B cell (primary cell): ENCODE data around the gene RDH11. TPM values are rescaled to one million over a fixed set of nuclear protein-coding genes. Genes with fewer than 3 reads are reported as not detected.
"Not testable (repeated sequence)": the region's sequence is repeated elsewhere in the genome, so short reads cannot be mapped to it uniquely, and the experiment has no call there.

ENCODE experiments used
- ATAC-seq: fragments of 200-7000 bp; cut with Tn5 transposase; one replicate; pipeline ENCODE4 v1.10.0; 2021; ENCODE audit warnings: low read depth, mild to moderate bottlenecking, moderate number of reproducible peaks, moderate library complexity
- CTCF ChIA-PET: fragments of 350-600 bp; sonication (Branson Sonifier 250); formaldehyde crosslinking; loops from one replicate; lab custom pipeline; 2021; ENCODE audit warnings: antibody characterized with exemption, inconsistent platforms; lab: Charles Lee
- POLR2A ChIA-PET: fragments of 350-600 bp; sonication (Branson Sonifier 250); formaldehyde crosslinking; loops from one replicate; lab custom pipeline; 2021; ENCODE audit warnings: antibody characterized with exemption; lab: Charles Lee
- DNase-seq: peaks from one replicate; pipeline ENCODE4 v3.0.0; 2013
- H2AFZ ChIP-seq: 2 replicates; pipeline ENCODE4 v1.6.1; 2012; ENCODE audit warnings: mild to moderate bottlenecking, low read depth, low read length; ENCODE audit not compliant: insufficient read depth, poor library complexity, severe bottlenecking
- H3K27ac ChIP-seq, 2 donors: 1 replicate in 1 of 2; 2 replicates in 1 of 2; pipeline ENCODE4 v1.5.1; 2012 to 2013; ENCODE audit warnings: low read length in 2 of 2, mild to moderate bottlenecking in 2 of 2, moderate library complexity in 1 of 2
- H3K27me3 ChIP-seq, 4 experiments: fragments of 200-600 bp in 1 of 4; sonication (generic) in 1 of 4; replicated peaks in 1 of 4; 1 replicate in 2 of 4; 2 replicates in 2 of 4; pipeline versions ENCODE4 v1.6.1 to v1.7.0; 2013 to 2016; ENCODE audit warnings: low read length in 3 of 4, mild to moderate bottlenecking in 2 of 4, mixed read lengths in 1 of 4, moderate library complexity in 1 of 4; ENCODE audit not compliant: insufficient read depth in 4 of 4, control insufficient read depth in 3 of 4; ENCODE audit errors: control extremely low read depth in 1 of 4
- H3K36me3 ChIP-seq, 2 experiments: replicated peaks in 1 of 2; 1 replicate in 1 of 2; 2 replicates in 1 of 2; pipeline versions ENCODE4 v1.6.1 to v1.7.1; 2013; ENCODE audit warnings: low read length in 1 of 2; ENCODE audit not compliant: insufficient read depth in 2 of 2, control insufficient read depth in 1 of 2; ENCODE audit errors: control extremely low read depth in 1 of 2, extremely low read depth in 1 of 2
- H3K4me1 ChIP-seq, 2 donors: fragments of 200-600 bp in 1 of 2; sonication (generic) in 1 of 2; 1 replicate in 1 of 2; 2 replicates in 1 of 2; pipeline versions ENCODE4 v1.5.1 to v1.6.1; 2013 to 2017; ENCODE audit warnings: low read length in 2 of 2; ENCODE audit not compliant: control insufficient read depth in 2 of 2, insufficient read depth in 2 of 2
- H3K4me2 ChIP-seq: replicated peaks from 2 replicates; pipeline ENCODE3; 2012; ENCODE audit warnings: mild to moderate bottlenecking, low read depth, low read length; ENCODE audit not compliant: poor library complexity, severe bottlenecking
- H3K4me3 ChIP-seq, 5 experiments: fragments of 200-600 bp in 1 of 5; sonication (generic) in 1 of 5; 1 replicate in 3 of 5; 2 replicates in 2 of 5; pipeline versions ENCODE4 v1.5.1 to v1.7.0; 2011 to 2016; ENCODE audit warnings: low read length in 4 of 5, mild to moderate bottlenecking in 4 of 5, low read depth in 2 of 5, control low read depth in 1 of 5, moderate library complexity in 1 of 5; ENCODE audit not compliant: insufficient read depth in 1 of 5; ENCODE audit errors: control extremely low read depth in 1 of 5, extremely low read depth in 1 of 5
- H3K79me2 ChIP-seq: fragments of 200-600 bp; sonication (generic); one replicate; pipeline ENCODE4 v1.6.0; 2016; ENCODE audit warnings: low read length; ENCODE audit not compliant: control insufficient read depth, insufficient read depth
- H3K9ac ChIP-seq: fragments of 200-600 bp; sonication (generic); 2 replicates; pipeline ENCODE4 v1.6.1; 2017; ENCODE audit warnings: mild to moderate bottlenecking, low read length, moderate library complexity
- H3K9me3 ChIP-seq, 3 donors: one replicate each; pipeline versions ENCODE4 v1.6.1 to v1.7.1; 2013; ENCODE audit warnings: low read length in 2 of 3; ENCODE audit not compliant: control insufficient read depth in 2 of 3, insufficient read depth in 1 of 3; ENCODE audit errors: control extremely low read depth in 1 of 3
- H4K20me1 ChIP-seq: 2 replicates; pipeline ENCODE4 v1.6.0; 2012; ENCODE audit warnings: mild to moderate bottlenecking, low read length; ENCODE audit not compliant: insufficient read depth, control insufficient read depth, poor library complexity, severe bottlenecking
- H3K27ac Mint-ChIP-seq: one replicate; pipeline ENCODE4 v1.8.0; 2021; ENCODE audit warnings: mixed read lengths
- H3K27me3 Mint-ChIP-seq: one replicate; pipeline ENCODE4 v1.8.0; 2021; ENCODE audit warnings: mixed read lengths
- H3K4me1 Mint-ChIP-seq: one replicate; pipeline ENCODE4 v1.8.0; 2021; ENCODE audit warnings: mixed read lengths
- H3K4me3 Mint-ChIP-seq: one replicate; pipeline ENCODE4 v1.8.0; 2021; ENCODE audit warnings: mixed read lengths
- H3K9me3 Mint-ChIP-seq: one replicate; pipeline ENCODE4 v1.8.0; 2022; ENCODE audit warnings: mixed read lengths; ENCODE audit not compliant: insufficient read depth
- CTCF ChIP-seq: fragments of 200-600 bp; IDR thresholded peaks from one replicate; pipeline ENCODE4 v1.8.0; 2022; ENCODE audit warnings: antibody characterized with exemption, mild to moderate bottlenecking
- EZH2 ChIP-seq: IDR thresholded peaks from 2 replicates; pipeline ENCODE4 v1.6.1; 2012; ENCODE audit warnings: borderline replicate concordance, low read depth, mild to moderate bottlenecking, moderate library complexity, low read length; ENCODE audit not compliant: insufficient read depth, poor library complexity, severe bottlenecking
- WGBS: methylation state at CpG from one replicate; pipeline ENCODE4 v1.1.5; 2013; ENCODE audit warnings: missing lambda C conversion rate; ENCODE audit not compliant: insufficient coverage; 5-methylcytosine and 5-hydroxymethylcytosine counted together
- intact Hi-C: fragments of 100-400 bp; cut with micrococcal nuclease; formaldehyde crosslinking; loops from one replicate; pipeline ENCODE4 v1.10.0; 2022
- polyA plus RNA-seq: library from polyadenylated mRNA; depleted of rRNA; stranded (reverse); fragments of >200 nt; gene quantifications from 2 replicates; pipeline ENCODE4 v1.2.3, GENCODE V29; 2012
- total RNA-seq, 2 donors: library from RNA; stranded (reverse); fragments of 120-200 nt in 1 of 2; gene quantifications; 1 replicate in 1 of 2; 2 replicates in 1 of 2; pipeline versions ENCODE4 v1.2.3 to v1.2.4, GENCODE V29; 2013 to 2022

RDH11 gene
- total and polyA plus RNA-seq, 2 donors (not counting 1 experiment from before 2014, with no cell fraction given) = 32.8 to 35.2 TPM

GRCh38 chr14:67710209-67710608, 14.6 kb upstream of the RDH11 start:
- DNase-seq (no peak), ATAC-seq (no peak)
- H3K4me3 Mint-ChIP-seq = no peak overlapping the region
- no peak for TF ChIP-seq EZH2
- TF ChIP-seq CTCF = no peak
- H3K27ac Mint-ChIP-seq = no peak overlapping the region
- 100% methylated on average over 1 of the region's 2 CpGs for WGBS
- H4K20me1 ChIP-seq = no peaks in the 10 kb centered on the region
- no peaks in the 10 kb centered on the region for H3K36me3 ChIP-seq
- no peaks in the 10 kb centered on the region for H3K79me2 ChIP-seq
- no peak overlapping the region for H3K9ac ChIP-seq
- no peaks in the 10 kb centered on the region for H3K4me1 Mint-ChIP-seq
- H3K4me3 ChIP-seq = no peak overlapping the region
- H3K4me1 ChIP-seq = no peaks in the 10 kb centered on the region
- H2AFZ ChIP-seq = no peak overlapping the region
- H3K9me3 Mint-ChIP-seq = peaks cover 7% of the 10 kb centered on the region
- intact Hi-C loops = no loop called here
- no peak overlapping the region for H3K4me2 ChIP-seq
- no peaks in the 10 kb centered on the region for H3K27me3 ChIP-seq
- H3K27ac ChIP-seq = no peak overlapping the region
- ChIA-PET POLR2A (no interaction called here), CTCF (interaction anchor here (1.1 to 1.6 kb wide), 3 partner anchors 124 to 283 kb away, joined by 3 to 5 read pairs (median 5); no protein-coding TSS in a partner anchor)
- peaks cover 1 to 13% (median 4%) of the 10 kb centered on the region in 3 donors for H3K9me3 ChIP-seq
- H3K27me3 Mint-ChIP-seq = peaks cover 7% of the 10 kb centered on the region

- H3K9me3 ChIP-seq = peaks cover 1 to 13% (median 4%) of the 10 kb centered on the region in 3 donors
- H3K9me3 Mint-ChIP-seq, H4K20me1 ChIP-seq, H3K4me1 ChIP-seq, H3K9ac ChIP-seq, H3K27ac ChIP-seq, H3K27me3 Mint-ChIP-seq, H3K4me1 Mint-ChIP-seq, DNase-seq, H3K4me3 Mint-ChIP-seq, H3K27ac Mint-ChIP-seq, POLR2A ChIA-PET, H3K4me3 ChIP-seq, H2AFZ ChIP-seq, H3K79me2 ChIP-seq, H3K27me3 ChIP-seq, H3K36me3 ChIP-seq, H3K4me2 ChIP-seq, ATAC-seq: not testable (repeated sequence)
- intact Hi-C loops = loop anchor here (10.0 kb wide), 1 partner anchor 545 kb away; no protein-coding TSS in a partner anchor
- CTCF ChIA-PET = interaction anchor here (0.6 to 1.4 kb wide), 3 partner anchors 124 to 282 kb away, joined by 3 to 5 read pairs (median 4); no protein-coding TSS in a partner anchor
- WGBS = 100% methylated on average over 1 of the region's 1 CpG
Observed at GRCh38 chr14:67709796-67710195, 14.2 kb upstream of the RDH11 start.

- ATAC-seq, H3K4me3 ChIP-seq, H2AFZ ChIP-seq, H3K4me3 Mint-ChIP-seq, H3K79me2 ChIP-seq, DNase-seq, H3K4me1 Mint-ChIP-seq, H3K9ac ChIP-seq, H3K27me3 ChIP-seq, H3K4me1 ChIP-seq, H3K27ac ChIP-seq, POLR2A ChIA-PET, H4K20me1 ChIP-seq, H3K9me3 Mint-ChIP-seq, H3K27ac Mint-ChIP-seq, H3K36me3 ChIP-seq, H3K4me2 ChIP-seq: not testable (repeated sequence)
- H3K9me3 ChIP-seq = peaks cover 1 to 13% (median 4%) of the 10 kb centered on the region in 3 donors
- CTCF ChIA-PET = interaction anchor here (0.6 to 1.1 kb wide), 2 partner anchors 125 to 281 kb away, joined by 3 to 4 read pairs; no protein-coding TSS in a partner anchor
- intact Hi-C loops = loop anchor here (10.0 kb wide), 1 partner anchor 545 kb away; no protein-coding TSS in a partner anchor
- H3K27me3 Mint-ChIP-seq = peaks cover 12% of the 10 kb centered on the region
Observed at GRCh38 chr14:67709346-67709745, 13.8 kb upstream of the RDH11 start.
